Thoracic aorta (tissue), 2 donors: Measurements from ENCODE around the gene RAB3IP. TPM values are rescaled to one million over a fixed set of nuclear protein-coding genes. Genes with fewer than 3 reads are reported as not detected.

ENCODE experiments used
- ATAC-seq: fragments of 150-250 bp; one replicate; pipeline ENCODE4 v1.8.0; 2017; ENCODE audit warnings: low read depth; ENCODE audit not compliant: insufficient number of reproducible peaks, low FRiP score
- DNase-seq: peaks from one replicate; pipeline ENCODE4 v3.0.0-alpha.2; 2020; ENCODE audit warnings: low spot score
- H3K27ac ChIP-seq, 2 donors: fragments of 200-600 bp; sonication (generic); 1 replicate in 1 of 2; 2 replicates in 1 of 2; pipeline ENCODE4 v1.5.1; 2016; ENCODE audit warnings: mild to moderate bottlenecking in 2 of 2, moderate library complexity in 2 of 2
- H3K27me3 ChIP-seq: fragments of 200-600 bp; sonication (generic); replicated peaks from 2 replicates; pipeline ENCODE4 v1.6.0; 2016; ENCODE audit warnings: mild to moderate bottlenecking; ENCODE audit not compliant: insufficient read depth
- H3K36me3 ChIP-seq: fragments of 200-600 bp; sonication (generic); one replicate; pipeline ENCODE4 v1.5.1; 2016
- H3K4me1 ChIP-seq, 2 donors: fragments of 200-600 bp; sonication (generic); 1 replicate in 1 of 2; 2 replicates in 1 of 2; pipeline versions ENCODE4 v1.5.1 to v1.6.0; 2016; ENCODE audit warnings: low read depth in 2 of 2, mild to moderate bottlenecking in 1 of 2; ENCODE audit not compliant: control insufficient read depth in 1 of 2
- H3K4me3 ChIP-seq: fragments of 200-600 bp; sonication (generic); 2 replicates; pipeline ENCODE4 v1.5.1; 2016; ENCODE audit warnings: mild to moderate bottlenecking
- H3K9me3 ChIP-seq: fragments of 200-600 bp; sonication (generic); 2 replicates; pipeline ENCODE4 v1.5.1; 2016
- total RNA-seq, 2 donors: library from RNA; depleted of rRNA; stranded (reverse); fragments of >200 nt; gene quantifications; one replicate each; pipeline versions ENCODE4 v1.1.0 to v1.2.3, GENCODE V29; 2016
- TF ChIP-seq, protein P1 (sequence below): fragments of 200-600 bp; sonication (generic); IDR thresholded peaks from one replicate; pipeline ENCODE4 v1.5.1; 2019; ENCODE audit warnings: antibody characterized with exemption

The RAB3IP gene
- total RNA-seq, 2 donors from 2014 or later: 8.1 to 22.6 TPM

DNA sequence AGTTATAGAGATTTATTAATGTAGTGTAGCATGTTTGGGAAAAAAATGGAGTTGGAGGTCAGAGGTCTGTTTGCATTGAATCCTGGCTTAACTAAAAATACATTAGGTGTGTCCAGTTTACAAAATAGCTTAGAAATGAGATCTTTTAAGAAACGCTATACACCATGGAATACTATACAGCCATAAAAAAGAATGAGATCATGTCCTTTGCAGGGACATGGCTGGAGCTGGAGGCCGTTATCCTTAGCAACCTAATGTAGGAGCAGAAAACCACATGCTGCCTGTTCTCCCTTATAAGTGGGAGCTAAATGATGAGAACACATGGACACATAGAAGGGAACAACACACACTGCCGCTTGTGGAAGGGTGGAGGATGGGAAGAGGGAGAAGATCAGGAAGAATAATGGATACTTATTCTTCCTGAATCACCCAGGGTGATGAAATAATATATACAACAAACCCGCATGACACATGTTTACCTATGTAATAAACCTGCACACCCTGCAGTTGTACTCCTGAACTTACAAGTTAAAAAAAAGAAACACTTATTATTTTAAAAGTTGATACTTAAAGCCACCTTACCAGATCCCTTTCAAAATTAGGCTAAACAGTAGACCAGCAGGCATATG lies 72.3 kb downstream of the RAB3IP start:
- DNase-seq: no peak

DNA sequence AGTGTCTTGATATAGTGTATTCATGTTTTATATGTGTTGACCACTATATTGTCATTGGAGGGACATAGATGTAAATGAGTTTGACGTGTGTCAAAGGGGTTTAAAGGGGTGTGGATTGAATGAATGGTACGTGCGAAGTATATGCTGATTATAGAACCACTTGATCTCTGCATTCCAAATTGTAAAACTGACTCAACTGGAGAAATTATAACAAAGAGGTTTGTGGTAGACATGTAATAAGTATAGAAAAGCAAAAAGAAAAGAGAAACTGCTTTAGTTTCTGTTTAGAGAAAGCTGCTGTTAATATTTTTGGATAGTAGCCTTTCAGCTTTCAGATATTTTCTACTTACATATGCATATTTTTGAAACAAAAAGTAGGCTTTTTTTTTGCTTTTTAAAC lies 77.4 kb downstream of the RAB3IP start:
- no peaks in the 10 kb centered on the region for H3K36me3 ChIP-seq
- DNase-seq (no peak), ATAC-seq (no peak)
- no peak overlapping the region for H3K4me3 ChIP-seq
- H3K9me3 ChIP-seq: no peaks in the 10 kb centered on the region
- TF ChIP-seq, protein P1, sequence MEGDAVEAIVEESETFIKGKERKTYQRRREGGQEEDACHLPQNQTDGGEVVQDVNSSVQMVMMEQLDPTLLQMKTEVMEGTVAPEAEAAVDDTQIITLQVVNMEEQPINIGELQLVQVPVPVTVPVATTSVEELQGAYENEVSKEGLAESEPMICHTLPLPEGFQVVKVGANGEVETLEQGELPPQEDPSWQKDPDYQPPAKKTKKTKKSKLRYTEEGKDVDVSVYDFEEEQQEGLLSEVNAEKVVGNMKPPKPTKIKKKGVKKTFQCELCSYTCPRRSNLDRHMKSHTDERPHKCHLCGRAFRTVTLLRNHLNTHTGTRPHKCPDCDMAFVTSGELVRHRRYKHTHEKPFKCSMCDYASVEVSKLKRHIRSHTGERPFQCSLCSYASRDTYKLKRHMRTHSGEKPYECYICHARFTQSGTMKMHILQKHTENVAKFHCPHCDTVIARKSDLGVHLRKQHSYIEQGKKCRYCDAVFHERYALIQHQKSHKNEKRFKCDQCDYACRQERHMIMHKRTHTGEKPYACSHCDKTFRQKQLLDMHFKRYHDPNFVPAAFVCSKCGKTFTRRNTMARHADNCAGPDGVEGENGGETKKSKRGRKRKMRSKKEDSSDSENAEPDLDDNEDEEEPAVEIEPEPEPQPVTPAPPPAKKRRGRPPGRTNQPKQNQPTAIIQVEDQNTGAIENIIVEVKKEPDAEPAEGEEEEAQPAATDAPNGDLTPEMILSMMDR: no peak
- no peaks in the 10 kb centered on the region for H3K27me3 ChIP-seq
- no peaks in the 10 kb centered on the region for H3K4me1 ChIP-seq
- H3K27ac ChIP-seq: no peak overlapping the region

More for the DNA sequence above, 72.3 kb downstream of the RAB3IP start:
- Histone ChIP-seq H3K4me3 (no peak overlapping the region), H3K36me3 (no peaks in the 10 kb centered on the region), H3K9me3 (peaks cover 4% of the 10 kb centered on the region), H3K27ac (no peak overlapping the region), H3K27me3 (no peaks in the 10 kb centered on the region), H3K4me1 (no peaks in the 10 kb centered on the region)
- ATAC-seq: no peak
- TF ChIP-seq, protein P1: no peak

DNA sequence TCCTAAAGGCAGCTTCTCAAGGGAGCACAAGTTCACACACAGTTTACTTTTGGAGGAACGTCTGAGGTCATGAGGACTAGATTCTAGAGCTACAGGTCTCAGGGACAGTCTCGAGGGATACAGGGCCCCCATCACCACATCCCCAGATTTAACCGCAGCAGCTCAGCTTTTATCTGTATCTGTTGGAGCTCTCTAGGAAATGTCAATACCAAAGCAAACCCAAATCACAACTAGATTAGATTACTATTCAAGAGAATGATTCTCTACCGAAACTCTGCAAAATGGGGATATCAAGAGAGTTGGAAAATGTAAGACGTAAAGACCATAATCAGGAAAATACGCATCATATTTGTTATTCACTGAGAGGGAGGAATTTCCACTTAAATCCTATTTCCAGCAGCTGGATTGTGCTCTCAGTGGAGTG lies 82.4 kb downstream of the RAB3IP start:
- H3K27ac ChIP-seq: no peak overlapping the region
- TF ChIP-seq, protein P1: no peak
- H3K27me3 ChIP-seq: no peaks in the 10 kb centered on the region
- H3K4me1 ChIP-seq: peaks cover 0 to 4% of the 10 kb centered on the region in 2 donors
- no peak overlapping the region for H3K4me3 ChIP-seq
- H3K36me3 ChIP-seq: no peaks in the 10 kb centered on the region
- no peak for ATAC-seq
- DNase-seq: no peak
- no peaks in the 10 kb centered on the region for H3K9me3 ChIP-seq

DNA sequence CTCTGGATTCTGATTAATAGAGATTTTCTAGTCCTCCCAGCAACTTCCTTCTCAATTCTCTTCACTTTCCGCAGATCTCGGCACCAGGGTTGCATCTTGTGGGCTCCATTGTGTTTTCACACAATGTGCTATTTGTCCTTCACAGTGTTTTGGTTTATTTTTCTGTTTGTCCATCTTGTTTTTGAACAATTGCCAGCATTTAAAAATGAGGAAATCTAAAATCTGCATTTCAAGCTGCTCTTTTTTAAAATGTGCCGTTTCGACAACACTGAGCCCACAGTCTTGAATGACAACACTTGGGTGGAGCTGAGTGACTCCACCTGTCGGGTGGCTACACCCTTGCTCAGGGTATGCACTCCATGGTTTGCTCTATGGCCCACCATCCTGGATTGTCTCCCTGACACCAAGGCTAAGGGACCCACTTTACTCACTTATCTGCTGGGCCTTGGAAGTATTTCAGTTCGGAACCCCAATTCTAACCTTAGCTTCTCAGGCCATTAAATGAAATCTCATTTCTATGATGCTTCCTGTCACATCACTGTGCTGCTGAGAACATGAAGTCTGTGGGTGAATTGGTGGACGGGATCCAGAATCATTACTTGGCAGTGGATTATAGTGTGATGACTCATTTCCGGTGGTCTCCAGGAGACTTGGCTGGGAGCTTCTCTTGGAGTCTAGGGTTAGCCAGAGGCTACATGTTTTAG lies 82.9 kb downstream of the RAB3IP start:
- ATAC-seq: no peak
- H3K27ac ChIP-seq: no peak overlapping the region
- no peaks in the 10 kb centered on the region for H3K36me3 ChIP-seq

DNA sequence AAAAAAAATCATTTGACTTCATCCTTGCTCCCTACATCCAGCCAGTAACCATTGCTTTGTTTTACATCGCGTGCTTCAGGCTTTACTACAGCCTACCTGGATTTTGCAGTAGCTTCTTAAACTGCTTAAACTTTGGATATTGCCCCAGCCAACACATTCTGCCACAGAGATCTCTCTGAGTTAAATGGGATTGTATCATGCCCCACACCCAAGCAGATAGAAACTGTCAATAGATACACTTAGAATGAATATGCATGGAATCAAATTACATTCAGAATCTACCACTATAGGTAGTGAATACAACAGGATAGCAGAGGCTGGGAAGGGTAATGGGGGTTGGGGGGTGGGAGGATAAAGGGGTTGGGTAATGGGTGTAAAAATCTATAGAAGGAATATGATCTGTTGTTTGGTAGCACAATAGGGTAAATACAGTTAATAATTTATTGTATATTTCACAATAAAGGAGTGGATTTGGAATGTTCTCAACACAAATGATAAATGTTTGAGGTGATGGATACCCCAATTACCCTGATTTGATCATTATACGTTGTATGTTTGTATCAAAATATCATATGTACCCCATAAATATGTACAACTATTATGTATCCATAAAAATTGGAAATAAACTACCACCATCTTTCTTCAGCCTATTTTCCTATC lies 83.7 kb downstream of the RAB3IP start:
- no peak for ATAC-seq

More for the DNA sequence above, 82.9 kb downstream of the RAB3IP start:
- TF ChIP-seq, protein P1: no peak
- Histone ChIP-seq H3K27me3 (no peaks in the 10 kb centered on the region), H3K4me3 (no peak overlapping the region), H3K9me3 (no peaks in the 10 kb centered on the region), H3K4me1 (peaks cover 0 to 4% of the 10 kb centered on the region in 2 donors)
- no peak for DNase-seq

More for the DNA sequence above, 83.7 kb downstream of the RAB3IP start:
- Histone ChIP-seq H3K27me3 (no peaks in the 10 kb centered on the region), H3K27ac (no peak overlapping the region), H3K4me3 (no peak overlapping the region), H3K9me3 (no peaks in the 10 kb centered on the region), H3K4me1 (peaks cover 0 to 4% of the 10 kb centered on the region in 2 donors), H3K36me3 (no peaks in the 10 kb centered on the region)
- DNase-seq: no peak
- TF ChIP-seq, protein P1: no peak
